HL-60/S4 (cell line): ENCODE measurements around the gene CLDN16.

Experiments used
- in situ Hi-C: fragments of 300-500 bp; cut with MboI; formaldehyde crosslinking; loops from 2 replicates; pipeline ENCODE4 v1.14.3; 2022; ENCODE audit warnings: low sequenced_read_pairs

The CLDN16 gene

GRCh38 chr3:190378240-190378891 lies 9.6 kb upstream of the CLDN16 start:
- in situ Hi-C loops = no loop called here

GRCh38 chr3:190380184-190380583 lies 7.8 kb upstream of the CLDN16 start:
- in situ Hi-C loops = no loop called here

GRCh38 chr3:190381441-190381840 lies 6.5 kb upstream of the CLDN16 start:
- in situ Hi-C loops = no loop called here

- in situ Hi-C loops = no loop called here
Measured at GRCh38 chr3:190382082-190382481, 5.9 kb upstream of the CLDN16 start.

- in situ Hi-C loops = no loop called here
Measured at GRCh38 chr3:190384309-190384756, 3.6 kb upstream of the CLDN16 start.

GRCh38 chr3:190385731-190386688 lies 2.0 kb upstream of the CLDN16 start:
- in situ Hi-C loops = no loop called here

- in situ Hi-C loops = no loop called here
Measured at GRCh38 chr3:190388703-190389102, 740 bp downstream of the CLDN16 start.

GRCh38 chr3:190396001-190396400 lies 8.0 kb downstream of the CLDN16 start:
- in situ Hi-C loops = no loop called here

- in situ Hi-C loops = no loop called here
Measured at GRCh38 chr3:190397889-190398288, 9.9 kb downstream of the CLDN16 start.

- in situ Hi-C loops = no loop called here
Measured at GRCh38 chr3:190399677-190400076, 11.7 kb downstream of the CLDN16 start.

GRCh38 chr3:190401963-190402362 lies 14.0 kb downstream of the CLDN16 start:
- in situ Hi-C loops = no loop called here

GRCh38 chr3:190404715-190405114 lies 16.8 kb downstream of the CLDN16 start:
- in situ Hi-C loops = no loop called here

- in situ Hi-C loops = no loop called here
Measured at GRCh38 chr3:190414297-190414696, 26.3 kb downstream of the CLDN16 start.

- in situ Hi-C loops = no loop called here
Measured at GRCh38 chr3:190424108-190424477, 36.1 kb downstream of the CLDN16 start.

- in situ Hi-C loops = no loop called here
Measured at GRCh38 chr3:190424478-190425439, 36.8 kb downstream of the CLDN16 start.

- in situ Hi-C loops = no loop called here
Measured at GRCh38 chr3:190425833-190426232, 37.9 kb downstream of the CLDN16 start.

- in situ Hi-C loops = no loop called here
Measured at GRCh38 chr3:190426806-190427507, 39.0 kb downstream of the CLDN16 start.

GRCh38 chr3:190429681-190430080 lies 41.7 kb downstream of the CLDN16 start:
- in situ Hi-C loops = no loop called here

GRCh38 chr3:190430906-190431305 lies 42.9 kb downstream of the CLDN16 start:
- in situ Hi-C loops = no loop called here

- in situ Hi-C loops = no loop called here
Measured at GRCh38 chr3:190432216-190432615, 44.3 kb downstream of the CLDN16 start.
